Brain microvascular endothelial cell (primary cell): Measurements from ENCODE around the gene PATZ1.
A peak's percentile ranks its signal among the peaks of the same experiment; 100 is the strongest.
"Not testable (repeated sequence)": the region's sequence is repeated elsewhere in the genome, so short reads cannot be mapped to it uniquely, and the experiment has no call there.

Source experiments
- DNase-seq: peaks from one replicate; pipeline ENCODE4 v3.0.0-alpha.2; 2020
- H3K27ac ChIP-seq: fragments of 250-450 bp; sonication (Bioruptor Pico); 2 replicates; pipeline ENCODE4 v1.5.1; 2020; ENCODE audit warnings: mild to moderate bottlenecking, moderate library complexity
- H3K27me3 ChIP-seq: fragments of 250-450 bp; sonication (Bioruptor Pico); replicated peaks from 2 replicates; pipeline ENCODE4 v1.5.1; 2020; ENCODE audit warnings: mild to moderate bottlenecking
- H3K36me3 ChIP-seq: fragments of 250-450 bp; sonication (Bioruptor Pico); replicated peaks from 2 replicates; pipeline ENCODE4 v1.5.1; 2020; ENCODE audit warnings: mild to moderate bottlenecking
- H3K4me3 ChIP-seq: 2 replicates; pipeline ENCODE4 v1.5.1; 2011; ENCODE audit warnings: low read depth, mild to moderate bottlenecking, control low read depth, low read length, moderate library complexity
- in situ Hi-C: cut with HindIII; loops from 2 replicates; pipeline ENCODE4 v1.10.0; 2017; ENCODE audit warnings: low sequenced_read_pairs, low pct_ligation_motif_present
- TF ChIP-seq, protein P1 (sequence below): IDR thresholded peaks from 2 replicates; pipeline ENCODE4 v1.5.1; 2011; ENCODE audit warnings: low read depth, mild to moderate bottlenecking, moderate library complexity, low read length, control low read depth, inconsistent platforms; ENCODE audit errors: missing control alignments

The PATZ1 gene

GRCh38 chr22:31327806-31328543 lies 18.2 kb downstream of the PATZ1 start:
- in situ Hi-C loops: no loop called here
- Histone ChIP-seq H3K27me3 (no peaks in the 10 kb centered on the region), H3K36me3 (peaks cover 15% of the 10 kb centered on the region), H3K4me3 (no peak overlapping the region), H3K27ac (no peak overlapping the region)
- no peak for DNase-seq
- TF ChIP-seq, protein P1, sequence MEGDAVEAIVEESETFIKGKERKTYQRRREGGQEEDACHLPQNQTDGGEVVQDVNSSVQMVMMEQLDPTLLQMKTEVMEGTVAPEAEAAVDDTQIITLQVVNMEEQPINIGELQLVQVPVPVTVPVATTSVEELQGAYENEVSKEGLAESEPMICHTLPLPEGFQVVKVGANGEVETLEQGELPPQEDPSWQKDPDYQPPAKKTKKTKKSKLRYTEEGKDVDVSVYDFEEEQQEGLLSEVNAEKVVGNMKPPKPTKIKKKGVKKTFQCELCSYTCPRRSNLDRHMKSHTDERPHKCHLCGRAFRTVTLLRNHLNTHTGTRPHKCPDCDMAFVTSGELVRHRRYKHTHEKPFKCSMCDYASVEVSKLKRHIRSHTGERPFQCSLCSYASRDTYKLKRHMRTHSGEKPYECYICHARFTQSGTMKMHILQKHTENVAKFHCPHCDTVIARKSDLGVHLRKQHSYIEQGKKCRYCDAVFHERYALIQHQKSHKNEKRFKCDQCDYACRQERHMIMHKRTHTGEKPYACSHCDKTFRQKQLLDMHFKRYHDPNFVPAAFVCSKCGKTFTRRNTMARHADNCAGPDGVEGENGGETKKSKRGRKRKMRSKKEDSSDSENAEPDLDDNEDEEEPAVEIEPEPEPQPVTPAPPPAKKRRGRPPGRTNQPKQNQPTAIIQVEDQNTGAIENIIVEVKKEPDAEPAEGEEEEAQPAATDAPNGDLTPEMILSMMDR: no peak

DNA sequence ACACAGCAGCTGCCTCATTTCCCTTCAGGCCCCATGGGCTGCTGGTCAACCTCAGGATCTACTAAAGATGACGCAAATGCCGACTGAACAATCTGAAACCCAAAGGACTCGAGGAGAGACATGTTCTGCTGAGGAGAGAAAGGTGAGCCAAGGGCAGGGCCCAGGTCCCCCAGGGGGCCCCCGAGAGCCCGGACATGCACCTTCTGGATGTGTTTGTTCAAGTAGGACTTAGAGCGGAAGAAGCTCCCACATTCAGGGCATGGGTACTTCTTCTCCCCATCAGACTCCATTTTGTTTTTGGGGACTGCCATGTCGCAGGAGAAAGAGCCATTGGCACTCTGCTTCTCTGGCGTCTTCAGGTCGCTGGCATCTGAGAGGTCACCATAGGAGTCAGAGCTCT lies 19.3 kb downstream of the PATZ1 start:
- TF ChIP-seq, protein P1: no peak
- in situ Hi-C loops: no loop called here
- H3K36me3 ChIP-seq: peaks cover 10% of the 10 kb centered on the region

GRCh38 chr22:31323578-31324550 lies 22.3 kb downstream of the PATZ1 start:
- DNase-seq: no peak
- H3K27ac ChIP-seq: no peak overlapping the region
- in situ Hi-C loops: no loop called here
- no peak overlapping the region for H3K4me3 ChIP-seq
- no peaks in the 10 kb centered on the region for H3K27me3 ChIP-seq
- peaks cover 10% of the 10 kb centered on the region for H3K36me3 ChIP-seq
- TF ChIP-seq, protein P1: no peak

More for the DNA sequence above, 19.3 kb downstream of the PATZ1 start:
- no peak overlapping the region for H3K4me3 ChIP-seq
- no peaks in the 10 kb centered on the region for H3K27me3 ChIP-seq
- DNase-seq: no peak
- no peak overlapping the region for H3K27ac ChIP-seq

DNA sequence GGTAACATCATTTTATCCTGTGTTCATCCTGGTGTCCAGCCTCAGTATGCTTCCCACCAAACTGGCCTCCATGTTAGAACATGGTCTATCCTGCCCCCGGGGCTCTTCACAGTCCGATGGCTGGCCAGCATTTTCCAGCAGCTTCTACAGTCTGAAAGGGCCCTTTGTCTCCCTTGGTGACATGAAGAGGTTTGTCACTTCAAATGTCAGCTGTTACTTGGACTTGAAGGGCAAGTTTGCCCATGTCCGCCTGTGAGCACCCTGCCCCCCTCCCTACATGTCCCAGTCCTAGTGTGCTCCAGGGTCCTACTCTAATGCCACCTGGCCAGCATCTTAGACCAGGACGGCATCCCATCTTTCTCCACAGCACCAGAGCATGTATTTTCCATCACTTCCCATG lies 24.7 kb downstream of the PATZ1 start:
- DNase-seq: no peak

GRCh38 chr22:31314220-31314619 lies 31.9 kb downstream of the PATZ1 start:
- H3K4me3 ChIP-seq, DNase-seq, H3K27ac ChIP-seq, H3K36me3 ChIP-seq, H3K27me3 ChIP-seq, in situ Hi-C loops: not testable (repeated sequence)

More for the DNA sequence above, 24.7 kb downstream of the PATZ1 start:
- Histone ChIP-seq H3K27me3 (no peaks in the 10 kb centered on the region), H3K36me3 (peaks cover 4% of the 10 kb centered on the region), H3K4me3 (no peak overlapping the region), H3K27ac (no peak overlapping the region)
- TF ChIP-seq, protein P1: no peak
- in situ Hi-C loops: no loop called here

DNA sequence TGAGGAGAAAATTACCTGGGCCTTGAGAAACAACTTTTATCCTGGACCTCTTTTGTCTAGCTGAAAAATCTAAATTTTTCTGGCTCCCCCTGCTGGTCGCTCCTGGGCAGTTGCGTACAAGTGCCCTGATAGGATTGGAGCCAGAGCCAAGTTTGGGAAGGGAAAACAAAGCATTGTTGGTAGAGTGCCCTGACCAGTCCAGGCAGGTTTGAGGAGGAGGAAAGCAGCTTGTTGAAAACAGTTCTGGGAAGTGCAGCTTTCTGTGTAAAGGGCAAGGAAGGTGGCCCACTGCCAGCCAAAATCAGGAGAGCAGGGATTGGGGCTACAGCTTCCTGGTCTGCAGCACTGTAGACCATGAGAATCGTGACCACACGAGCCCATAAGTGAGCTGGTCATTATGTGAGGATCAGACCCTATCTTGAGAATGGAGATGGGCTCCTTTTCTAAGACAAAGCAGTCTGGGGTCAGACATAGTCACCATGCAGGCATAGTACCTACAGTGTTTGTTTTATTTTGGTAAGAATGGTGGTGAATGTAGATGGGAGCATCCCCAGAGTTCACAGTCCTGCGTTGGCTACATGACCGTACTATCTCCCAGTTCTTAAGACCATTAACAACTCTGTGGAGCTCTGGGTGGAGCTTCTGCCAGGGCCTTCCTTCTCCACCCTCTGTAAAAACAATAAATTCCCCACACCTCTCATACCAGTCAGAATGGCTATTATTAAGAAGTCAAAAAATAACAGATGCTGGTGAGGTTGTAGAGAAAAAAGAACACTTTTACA lies 32.6 kb downstream of the PATZ1 start:
- Histone ChIP-seq H3K36me3 (no peaks in the 10 kb centered on the region), H3K4me3 (no peak overlapping the region), H3K27ac (no peak overlapping the region), H3K27me3 (no peaks in the 10 kb centered on the region)
- peak; percentile 62 for DNase-seq
- in situ Hi-C loops: no loop called here
- TF ChIP-seq, protein P1: peak; percentile 92
